ENCODE measurements around the gene TIMM17A. TPM values are rescaled to one million over a fixed set of nuclear protein-coding genes. Genes with fewer than 3 reads are reported as not detected.

Gene TIMM17A
- total RNA-seq, 2 experiments from 2014 or later = 75.8 to 76.8 TPM

DNA sequence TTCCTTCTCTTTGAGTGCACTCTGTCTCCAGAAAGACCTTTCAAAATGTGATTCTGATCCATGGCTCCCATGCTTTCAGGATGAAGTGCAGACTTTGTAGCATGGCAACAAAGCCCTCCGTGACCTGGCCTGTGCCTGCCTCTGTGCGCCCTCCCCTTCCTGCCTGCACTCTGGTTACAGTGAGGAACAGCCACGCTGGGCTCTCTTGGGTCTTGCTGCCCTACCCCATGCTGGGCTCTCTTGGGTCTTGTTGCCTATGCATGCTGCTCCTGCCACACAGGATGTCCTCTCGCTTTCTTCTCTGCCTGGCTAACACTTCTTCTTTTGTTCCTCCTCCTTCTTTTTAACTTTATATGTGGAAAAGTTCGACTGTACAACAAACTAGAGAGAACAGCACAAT is 37.0 kb upstream of the TIMM17A start:
- ChIA-PET POLR2A (interaction anchor here (0.5 kb wide), 1 partner anchor 44 kb away, joined by 3 read pairs; no protein-coding TSS in a partner anchor), CTCF (interaction anchor here (0.6 kb wide), 1 partner anchor 22 kb away, joined by 3 read pairs; no protein-coding TSS in a partner anchor)
- H3K4me1 Mint-ChIP-seq (ENCODE audit: low read depth) = no peaks in the 10 kb centered on the region
- intact Hi-C loops (cut with micrococcal nuclease) = no loop called here
- DNase-seq (no peak), ATAC-seq (no peak)
- no peaks in the 10 kb centered on the region for H3K36me3 Mint-ChIP-seq (ENCODE audit: low read depth)
- no peak overlapping the region for H3K27ac Mint-ChIP-seq
- H3K4me3 Mint-ChIP-seq = no peak overlapping the region
- no peaks in the 10 kb centered on the region for H3K9me3 Mint-ChIP-seq
- TF ChIP-seq, protein P1, sequence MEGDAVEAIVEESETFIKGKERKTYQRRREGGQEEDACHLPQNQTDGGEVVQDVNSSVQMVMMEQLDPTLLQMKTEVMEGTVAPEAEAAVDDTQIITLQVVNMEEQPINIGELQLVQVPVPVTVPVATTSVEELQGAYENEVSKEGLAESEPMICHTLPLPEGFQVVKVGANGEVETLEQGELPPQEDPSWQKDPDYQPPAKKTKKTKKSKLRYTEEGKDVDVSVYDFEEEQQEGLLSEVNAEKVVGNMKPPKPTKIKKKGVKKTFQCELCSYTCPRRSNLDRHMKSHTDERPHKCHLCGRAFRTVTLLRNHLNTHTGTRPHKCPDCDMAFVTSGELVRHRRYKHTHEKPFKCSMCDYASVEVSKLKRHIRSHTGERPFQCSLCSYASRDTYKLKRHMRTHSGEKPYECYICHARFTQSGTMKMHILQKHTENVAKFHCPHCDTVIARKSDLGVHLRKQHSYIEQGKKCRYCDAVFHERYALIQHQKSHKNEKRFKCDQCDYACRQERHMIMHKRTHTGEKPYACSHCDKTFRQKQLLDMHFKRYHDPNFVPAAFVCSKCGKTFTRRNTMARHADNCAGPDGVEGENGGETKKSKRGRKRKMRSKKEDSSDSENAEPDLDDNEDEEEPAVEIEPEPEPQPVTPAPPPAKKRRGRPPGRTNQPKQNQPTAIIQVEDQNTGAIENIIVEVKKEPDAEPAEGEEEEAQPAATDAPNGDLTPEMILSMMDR (IDR thresholded peaks at IDR 0.05) = no peak
- peaks cover 12% of the 10 kb centered on the region for H3K27me3 Mint-ChIP-seq

DNA sequence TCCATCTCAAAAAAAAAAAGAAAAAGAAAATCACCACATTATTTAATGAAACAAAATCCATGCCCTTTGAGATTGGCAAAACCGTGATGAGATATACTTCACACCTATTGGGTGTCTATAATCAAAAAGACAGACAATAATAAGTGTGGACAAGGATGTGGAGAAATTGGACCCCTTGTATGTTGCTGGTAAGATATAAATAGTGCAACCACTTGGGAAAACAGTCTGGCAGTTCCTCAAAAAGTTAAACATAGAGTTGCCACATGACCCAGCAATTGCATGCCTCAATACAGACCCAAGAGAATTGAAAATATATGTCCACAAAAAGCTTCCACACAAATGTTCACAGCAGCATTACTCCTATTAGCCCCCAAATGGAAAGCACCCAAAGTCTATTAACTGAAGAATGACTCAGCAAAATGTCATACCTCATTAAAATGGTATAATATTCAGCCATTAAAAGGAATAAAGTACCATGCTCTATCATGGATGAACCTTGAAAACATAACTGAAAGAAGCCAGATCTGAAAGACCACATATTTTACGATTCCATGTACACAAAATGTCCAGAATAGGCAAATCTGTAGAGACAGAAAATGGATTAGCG is 33.2 kb upstream of the TIMM17A start:
- TF ChIP-seq, protein P1 (IDR thresholded peaks at IDR 0.05) = no peak
- Mint-ChIP-seq H3K4me3 (no peak overlapping the region), H3K9me3 (no peaks in the 10 kb centered on the region), H3K36me3 (ENCODE audit: low read depth) (no peaks in the 10 kb centered on the region), H3K27me3 (peaks cover 15% of the 10 kb centered on the region), H3K27ac (no peak overlapping the region), H3K4me1 (ENCODE audit: low read depth) (no peaks in the 10 kb centered on the region)
- DNase-seq (no peak), ATAC-seq (no peak)
- ChIA-PET POLR2A (no interaction called here), CTCF (no interaction called here)
- intact Hi-C loops (cut with micrococcal nuclease) = no loop called here

DNA sequence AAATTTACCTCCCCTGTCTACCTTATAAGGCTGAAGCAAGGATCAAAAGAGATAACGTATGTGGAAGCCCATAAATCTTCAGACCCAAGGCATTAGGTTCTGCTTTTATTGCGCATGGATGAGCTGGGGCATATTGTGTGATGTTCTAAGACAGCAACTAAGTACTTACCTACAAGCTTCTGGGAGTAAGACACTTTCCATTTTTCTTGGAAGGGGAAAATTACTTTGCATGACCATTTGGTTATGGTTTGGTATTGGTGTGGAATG is 30.1 kb upstream of the TIMM17A start:
- ChIA-PET POLR2A (interaction anchor here (0.6 kb wide), 1 partner anchor 647 kb away, joined by 3 read pairs; no protein-coding TSS in a partner anchor), CTCF (interaction anchor here (1.4 kb wide), 1 partner anchor 29 kb away, joined by 6 read pairs; no protein-coding TSS in a partner anchor)
- no peaks in the 10 kb centered on the region for H3K36me3 Mint-ChIP-seq (ENCODE audit: low read depth)
- H3K9me3 Mint-ChIP-seq = no peaks in the 10 kb centered on the region
- DNase-seq = no peak
- no peaks in the 10 kb centered on the region for H3K4me1 Mint-ChIP-seq (ENCODE audit: low read depth)
- no peak overlapping the region for H3K4me3 Mint-ChIP-seq
- TF ChIP-seq, protein P1 (IDR thresholded peaks at IDR 0.05) = no peak
- peaks cover 18% of the 10 kb centered on the region for H3K27me3 Mint-ChIP-seq
- no peak overlapping the region for H3K27ac Mint-ChIP-seq
- ATAC-seq = no peak
- intact Hi-C loops (cut with micrococcal nuclease) = no loop called here

DNA sequence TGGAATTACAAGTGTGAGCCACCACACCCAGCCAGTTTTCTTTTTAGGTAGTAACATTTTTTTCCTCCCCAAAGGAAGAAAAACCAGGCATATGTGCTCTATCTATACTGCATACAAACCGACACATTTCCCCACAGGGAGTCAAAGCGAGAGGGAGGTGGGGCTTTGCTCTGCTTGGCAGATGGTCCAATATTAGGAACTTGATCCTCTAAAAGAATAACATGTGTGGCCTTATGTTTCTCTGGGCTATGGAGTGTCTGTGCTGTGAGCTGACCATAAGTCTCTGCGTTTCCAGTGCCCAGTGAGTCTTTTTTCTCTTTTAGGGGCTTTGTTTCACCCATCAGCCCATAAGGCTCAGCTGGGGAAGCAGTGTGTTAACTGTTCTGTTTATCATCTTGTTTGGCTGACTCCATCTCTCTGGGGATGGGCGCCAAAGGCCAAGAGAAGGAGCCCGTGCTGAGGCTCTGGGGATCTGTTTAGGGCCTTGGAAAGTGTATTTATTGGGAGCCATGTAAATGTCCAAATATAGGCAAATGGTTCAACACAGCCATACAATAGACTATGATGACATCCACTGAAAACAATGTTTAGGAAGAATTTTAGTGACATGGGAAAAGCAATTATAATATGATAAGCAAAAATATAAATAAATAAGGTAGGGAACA is 29.2 kb upstream of the TIMM17A start:
- TF ChIP-seq, protein P1 (IDR thresholded peaks at IDR 0.05) = no peak
- CTCF ChIA-PET = interaction anchor here (1.4 kb wide), 1 partner anchor 30 kb away, joined by 6 read pairs; no protein-coding TSS in a partner anchor
- no peak for DNase-seq
- H3K9me3 Mint-ChIP-seq = no peaks in the 10 kb centered on the region
- no peak overlapping the region for H3K27ac Mint-ChIP-seq
- peaks cover 15% of the 10 kb centered on the region for H3K27me3 Mint-ChIP-seq
- intact Hi-C loops (cut with micrococcal nuclease) = no loop called here
- no peaks in the 10 kb centered on the region for H3K4me1 Mint-ChIP-seq (ENCODE audit: low read depth)
- H3K36me3 Mint-ChIP-seq (ENCODE audit: low read depth) = no peaks in the 10 kb centered on the region
- no peak for ATAC-seq
- POLR2A ChIA-PET = no interaction called here
- no peak overlapping the region for H3K4me3 Mint-ChIP-seq

DNA sequence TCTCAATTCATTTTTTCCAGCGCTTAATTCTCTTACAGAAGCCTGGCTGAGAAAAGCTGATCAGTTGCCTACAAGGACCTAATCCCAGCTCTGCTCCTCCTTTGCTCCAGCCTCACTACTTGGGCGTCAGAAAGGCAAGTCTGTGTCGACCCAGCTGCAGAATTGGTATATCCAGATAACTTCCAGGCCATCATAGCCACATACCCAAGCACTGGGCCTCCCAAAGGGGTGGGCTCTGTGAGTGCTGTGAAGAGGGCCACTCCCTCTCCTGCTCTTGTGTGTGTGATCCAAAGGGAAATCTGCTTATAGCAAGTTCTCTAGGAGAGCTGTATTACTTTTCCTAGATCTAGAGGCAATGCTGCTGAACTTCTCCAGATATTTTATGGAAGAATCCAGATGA is 27.0 kb upstream of the TIMM17A start:
- no peak overlapping the region for H3K4me3 Mint-ChIP-seq
- no peak for ATAC-seq
- no peaks in the 10 kb centered on the region for H3K4me1 Mint-ChIP-seq (ENCODE audit: low read depth)
- no peaks in the 10 kb centered on the region for H3K36me3 Mint-ChIP-seq (ENCODE audit: low read depth)
- no peak for DNase-seq
- peaks cover 10% of the 10 kb centered on the region for H3K27me3 Mint-ChIP-seq
- H3K9me3 Mint-ChIP-seq = no peaks in the 10 kb centered on the region
- POLR2A ChIA-PET = no interaction called here
- CTCF ChIA-PET = interaction anchor here (2.4 kb wide), 1 partner anchor 32 kb away, joined by 5 read pairs; no protein-coding TSS in a partner anchor
- no peak overlapping the region for H3K27ac Mint-ChIP-seq
- TF ChIP-seq, protein P1 (IDR thresholded peaks at IDR 0.05) = no peak
- intact Hi-C loops (cut with micrococcal nuclease) = no loop called here
